Smooth muscle cell (in vitro differentiated cells): ENCODE measurements around the gene BARD1. TPM values are rescaled to one million over a fixed set of nuclear protein-coding genes. Genes with fewer than 3 reads are reported as not detected.

ENCODE experiments used
- DNase-seq: peaks from one replicate; lab custom pipeline; 2025; ENCODE audit not compliant: unreplicated experiment; lab: John Stamatoyannopoulos, UW
- H2AFZ ChIP-seq: fragments of 200-600 bp; sonication (generic); 2 replicates; pipeline ENCODE4 v1.6.0; 2016; ENCODE audit warnings: antibody characterized with exemption, low read depth, mild to moderate bottlenecking
- H3F3A ChIP-seq: fragments of 200-600 bp; sonication (generic); 2 replicates; pipeline ENCODE4 v1.6.0; 2017; ENCODE audit warnings: antibody characterized with exemption, low read depth
- H3K27ac ChIP-seq: fragments of 200-600 bp; sonication (generic); 2 replicates; pipeline ENCODE4 v1.5.1; 2016; ENCODE audit warnings: low read depth, mild to moderate bottlenecking
- H3K27me3 ChIP-seq: fragments of 200-600 bp; sonication (generic); 2 replicates; pipeline ENCODE4 v1.6.1; 2016; ENCODE audit warnings: low read depth, mild to moderate bottlenecking
- H3K36me3 ChIP-seq: fragments of 200-600 bp; sonication (generic); 2 replicates; pipeline ENCODE4 v1.5.1; 2016; ENCODE audit warnings: low read depth
- H3K4me1 ChIP-seq: fragments of 200-600 bp; sonication (generic); 2 replicates; pipeline ENCODE4 v1.5.1; 2016; ENCODE audit warnings: low read depth
- H3K4me2 ChIP-seq: fragments of 200-600 bp; sonication (generic); 2 replicates; pipeline ENCODE4 v1.6.0; 2016; ENCODE audit warnings: mild to moderate bottlenecking
- H3K4me3 ChIP-seq: fragments of 200-600 bp; sonication (generic); 2 replicates; pipeline ENCODE4 v1.5.1; 2016; ENCODE audit warnings: mild to moderate bottlenecking
- H3K79me2 ChIP-seq: fragments of 200-600 bp; sonication (generic); 2 replicates; pipeline ENCODE4 v1.6.0; 2016; ENCODE audit warnings: low read depth, mild to moderate bottlenecking
- H3K9ac ChIP-seq: fragments of 200-600 bp; sonication (generic); 2 replicates; pipeline ENCODE4 v1.6.0; 2016; ENCODE audit warnings: low read depth
- H3K9me3 ChIP-seq: fragments of 200-600 bp; sonication (generic); replicated peaks from 2 replicates; pipeline ENCODE4 v1.5.1; 2016; ENCODE audit warnings: low read depth
- H4K20me1 ChIP-seq: fragments of 200-600 bp; sonication (generic); 2 replicates; pipeline ENCODE4 v1.6.0; 2016; ENCODE audit warnings: low read depth
- WGBS: methylation state at CpG from one replicate; pipeline ENCODE4 v1.1.7; 2016; ENCODE audit warnings: low lambda C conversion rate; 5-methylcytosine and 5-hydroxymethylcytosine counted together
- polyA plus RNA-seq: library from polyadenylated mRNA; unstranded; fragments of >200 nt; fragmentation: Nextera tagmentation; extraction: Ambion mirVana; gene quantifications from 2 replicates; pipeline ENCODE4 v1.2.1, GENCODE V29; 2016
- total RNA-seq: library from RNA; depleted of rRNA; stranded (reverse); fragments of >200 nt; gene quantifications from 2 replicates; pipeline ENCODE4 v1.2.3, GENCODE V29; 2014
- TF ChIP-seq, protein P1 (sequence below): fragments of 200-600 bp; sonication (generic); IDR thresholded peaks from 2 replicates; pipeline ENCODE4 v1.5.1; 2017; ENCODE audit warnings: borderline replicate concordance, mild to moderate bottlenecking, antibody characterized with exemption; ENCODE audit not compliant: insufficient read depth, poor library complexity, severe bottlenecking

The BARD1 gene
- total and polyA plus RNA-seq, 2 experiments from 2014 or later = 6.0 to 9.9 TPM

DNA sequence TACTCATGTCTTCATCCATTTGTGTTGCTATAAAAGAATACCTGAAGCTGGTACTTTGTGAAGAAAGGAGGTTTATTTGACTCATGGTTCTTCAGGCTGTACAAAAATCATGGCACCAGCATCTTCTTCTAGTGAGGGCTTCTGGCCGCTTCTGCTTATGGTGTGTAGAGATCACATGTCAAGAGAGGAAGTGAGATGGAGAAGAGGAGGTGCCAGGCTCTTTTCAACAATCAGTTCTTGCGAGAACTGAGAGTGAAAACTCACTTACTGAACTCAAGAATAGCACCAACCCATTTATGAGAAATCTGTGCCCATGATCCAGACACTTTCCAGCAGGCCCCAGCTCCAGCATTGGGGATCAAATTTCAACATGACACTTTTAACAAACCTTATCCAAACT, 30.0 kb upstream of the BARD1 start:
- H3K27ac ChIP-seq = no peak overlapping the region
- DNase-seq = no peak
- no peaks in the 10 kb centered on the region for H4K20me1 ChIP-seq
- H3K27me3 ChIP-seq = no peaks in the 10 kb centered on the region
- H3K9ac ChIP-seq = no peak overlapping the region
- no peak overlapping the region for H3K4me2 ChIP-seq
- no peaks in the 10 kb centered on the region for H3K36me3 ChIP-seq
- no peaks in the 10 kb centered on the region for H3K9me3 ChIP-seq
- H3K79me2 ChIP-seq = no peaks in the 10 kb centered on the region
- no peak overlapping the region for H3K4me3 ChIP-seq
- no peak overlapping the region for H2AFZ ChIP-seq
- H3F3A ChIP-seq = no peaks in the 10 kb centered on the region
- no peaks in the 10 kb centered on the region for H3K4me1 ChIP-seq
- WGBS = 96% methylated on average over 2 of the region's 2 CpGs
- TF ChIP-seq, protein P1, sequence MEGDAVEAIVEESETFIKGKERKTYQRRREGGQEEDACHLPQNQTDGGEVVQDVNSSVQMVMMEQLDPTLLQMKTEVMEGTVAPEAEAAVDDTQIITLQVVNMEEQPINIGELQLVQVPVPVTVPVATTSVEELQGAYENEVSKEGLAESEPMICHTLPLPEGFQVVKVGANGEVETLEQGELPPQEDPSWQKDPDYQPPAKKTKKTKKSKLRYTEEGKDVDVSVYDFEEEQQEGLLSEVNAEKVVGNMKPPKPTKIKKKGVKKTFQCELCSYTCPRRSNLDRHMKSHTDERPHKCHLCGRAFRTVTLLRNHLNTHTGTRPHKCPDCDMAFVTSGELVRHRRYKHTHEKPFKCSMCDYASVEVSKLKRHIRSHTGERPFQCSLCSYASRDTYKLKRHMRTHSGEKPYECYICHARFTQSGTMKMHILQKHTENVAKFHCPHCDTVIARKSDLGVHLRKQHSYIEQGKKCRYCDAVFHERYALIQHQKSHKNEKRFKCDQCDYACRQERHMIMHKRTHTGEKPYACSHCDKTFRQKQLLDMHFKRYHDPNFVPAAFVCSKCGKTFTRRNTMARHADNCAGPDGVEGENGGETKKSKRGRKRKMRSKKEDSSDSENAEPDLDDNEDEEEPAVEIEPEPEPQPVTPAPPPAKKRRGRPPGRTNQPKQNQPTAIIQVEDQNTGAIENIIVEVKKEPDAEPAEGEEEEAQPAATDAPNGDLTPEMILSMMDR = no peak

DNA sequence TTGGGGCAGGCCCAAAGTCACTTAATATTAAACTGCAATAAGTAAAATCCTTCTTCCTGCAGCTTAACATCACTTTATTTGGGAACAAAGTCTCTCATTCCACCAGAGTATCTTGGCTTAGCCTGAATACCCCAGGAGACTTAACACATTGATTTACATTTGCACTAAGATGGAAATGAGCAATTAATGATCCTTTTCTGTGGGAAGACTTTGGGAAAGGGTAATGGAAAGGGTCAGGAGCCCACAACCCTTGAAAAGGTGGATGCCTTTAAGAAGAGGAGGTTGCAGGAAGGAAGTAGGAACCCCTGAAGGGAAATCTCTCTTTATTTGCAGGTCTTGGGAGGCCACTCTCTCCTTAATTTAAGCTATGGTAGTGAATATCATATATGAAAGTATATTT, 28.0 kb upstream of the BARD1 start:
- Histone ChIP-seq H3K27me3 (no peaks in the 10 kb centered on the region), H2AFZ (no peak overlapping the region), H3K9ac (no peak overlapping the region), H3K4me3 (no peak overlapping the region), H3K36me3 (no peaks in the 10 kb centered on the region), H3K27ac (no peak overlapping the region), H3K4me2 (no peak overlapping the region), H3K4me1 (no peaks in the 10 kb centered on the region), H3F3A (no peaks in the 10 kb centered on the region), H3K79me2 (no peaks in the 10 kb centered on the region), H3K9me3 (no peaks in the 10 kb centered on the region), H4K20me1 (no peaks in the 10 kb centered on the region)
- no peak for DNase-seq
- TF ChIP-seq, protein P1 = no peak

DNA sequence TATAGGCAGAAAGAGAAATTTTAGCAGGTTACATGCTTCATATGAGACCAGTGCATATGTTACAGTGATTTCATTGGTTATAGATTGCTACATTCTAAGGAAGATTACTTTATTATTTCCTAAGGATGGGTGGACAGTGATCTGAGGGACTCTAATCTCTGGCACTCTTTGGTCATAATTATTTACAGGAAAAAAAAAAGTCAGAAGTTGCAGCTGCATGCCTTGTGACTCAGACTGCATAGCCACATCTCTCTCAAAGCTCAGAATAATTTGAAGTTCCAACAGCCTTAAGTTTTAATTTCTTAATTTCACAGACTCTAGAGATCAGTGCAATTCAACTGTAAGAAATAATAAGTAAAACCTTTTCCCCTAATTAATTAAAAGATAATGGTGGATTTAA, 27.1 kb upstream of the BARD1 start:
- Histone ChIP-seq H3K36me3 (no peaks in the 10 kb centered on the region), H3K4me2 (no peak overlapping the region), H3K4me1 (no peaks in the 10 kb centered on the region), H3K27ac (no peak overlapping the region), H3F3A (no peaks in the 10 kb centered on the region), H3K4me3 (no peak overlapping the region), H2AFZ (no peak overlapping the region), H4K20me1 (no peaks in the 10 kb centered on the region), H3K79me2 (no peaks in the 10 kb centered on the region), H3K27me3 (no peaks in the 10 kb centered on the region), H3K9me3 (no peaks in the 10 kb centered on the region), H3K9ac (no peak overlapping the region)
- DNase-seq = no peak
- TF ChIP-seq, protein P1 = no peak

DNA sequence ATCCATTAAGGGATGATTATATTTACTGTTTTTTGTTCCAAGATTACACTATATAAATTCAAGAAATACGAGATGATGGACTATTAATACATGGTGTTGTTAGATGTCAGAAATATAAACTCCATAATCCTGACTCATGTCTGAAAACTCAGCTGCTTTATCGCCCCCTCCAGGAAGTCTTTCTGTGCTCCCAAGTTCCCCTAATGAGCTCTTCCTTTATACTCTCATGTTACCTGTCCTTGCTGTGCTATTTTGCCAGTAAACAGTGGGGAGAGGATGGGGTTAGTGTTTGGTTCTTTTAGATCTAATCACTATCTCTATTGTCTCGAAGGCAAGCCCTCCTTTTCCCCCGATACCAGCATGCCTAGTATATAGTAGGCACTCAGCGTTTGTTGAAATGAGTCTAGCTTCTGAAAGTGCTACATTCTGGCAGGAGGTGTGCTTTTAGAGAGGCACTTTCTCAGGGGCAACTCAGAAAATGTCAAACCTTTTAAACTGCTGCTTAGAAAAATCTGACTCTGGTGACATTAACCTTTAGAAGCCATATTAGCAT, 21.4 kb upstream of the BARD1 start:
- Histone ChIP-seq H3K4me2 (no peak overlapping the region), H3K79me2 (no peaks in the 10 kb centered on the region), H3K36me3 (no peaks in the 10 kb centered on the region), H3F3A (no peaks in the 10 kb centered on the region), H3K27me3 (no peaks in the 10 kb centered on the region), H3K4me3 (no peak overlapping the region), H3K27ac (no peak overlapping the region), H3K9me3 (no peaks in the 10 kb centered on the region), H2AFZ (no peak overlapping the region), H3K4me1 (no peaks in the 10 kb centered on the region), H4K20me1 (no peaks in the 10 kb centered on the region), H3K9ac (no peak overlapping the region)
- TF ChIP-seq, protein P1 = peak; percentile 33
- 54% methylated on average over 5 of the region's 5 CpGs for WGBS
- no peak for DNase-seq
